ENCODE data around the gene CTSA.
"Not testable (repeated sequence)": the region's sequence is repeated elsewhere in the genome, so short reads cannot be mapped to it uniquely, and the experiment has no call there.

Gene CTSA

GRCh38 chr20:45897289-45897688 is 6.2 kb downstream of the CTSA start:
- DNase-seq: no peak

DNA sequence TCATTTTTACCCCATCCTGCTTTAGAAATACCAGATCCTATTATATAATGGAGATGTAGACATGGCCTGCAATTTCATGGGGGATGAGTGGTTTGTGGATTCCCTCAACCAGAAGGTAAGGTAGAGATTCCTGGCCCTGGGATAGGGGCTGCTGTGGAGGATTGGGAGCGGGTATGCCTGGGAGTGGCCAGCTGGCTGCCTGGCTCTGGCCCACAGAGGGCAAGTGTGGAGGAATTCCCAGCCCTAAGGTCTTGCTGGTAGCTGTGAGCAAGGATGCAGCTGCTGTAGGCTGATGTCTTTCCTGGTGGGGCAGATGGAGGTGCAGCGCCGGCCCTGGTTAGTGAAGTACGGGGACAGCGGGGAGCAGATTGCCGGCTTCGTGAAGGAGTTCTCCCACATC is 6.6 kb downstream of the CTSA start:
- no peak for DNase-seq

DNA sequence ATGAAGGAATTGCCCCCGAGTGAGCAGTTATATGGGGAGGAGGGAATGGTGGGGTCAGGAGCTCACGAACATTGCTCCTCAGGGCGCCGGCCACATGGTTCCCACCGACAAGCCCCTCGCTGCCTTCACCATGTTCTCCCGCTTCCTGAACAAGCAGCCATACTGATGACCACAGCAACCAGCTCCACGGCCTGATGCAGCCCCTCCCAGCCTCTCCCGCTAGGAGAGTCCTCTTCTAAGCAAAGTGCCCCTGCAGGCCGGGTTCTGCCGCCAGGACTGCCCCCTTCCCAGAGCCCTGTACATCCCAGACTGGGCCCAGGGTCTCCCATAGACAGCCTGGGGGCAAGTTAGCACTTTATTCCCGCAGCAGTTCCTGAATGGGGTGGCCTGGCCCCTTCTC is 7.2 kb downstream of the CTSA start:
- no peak for DNase-seq

DNA sequence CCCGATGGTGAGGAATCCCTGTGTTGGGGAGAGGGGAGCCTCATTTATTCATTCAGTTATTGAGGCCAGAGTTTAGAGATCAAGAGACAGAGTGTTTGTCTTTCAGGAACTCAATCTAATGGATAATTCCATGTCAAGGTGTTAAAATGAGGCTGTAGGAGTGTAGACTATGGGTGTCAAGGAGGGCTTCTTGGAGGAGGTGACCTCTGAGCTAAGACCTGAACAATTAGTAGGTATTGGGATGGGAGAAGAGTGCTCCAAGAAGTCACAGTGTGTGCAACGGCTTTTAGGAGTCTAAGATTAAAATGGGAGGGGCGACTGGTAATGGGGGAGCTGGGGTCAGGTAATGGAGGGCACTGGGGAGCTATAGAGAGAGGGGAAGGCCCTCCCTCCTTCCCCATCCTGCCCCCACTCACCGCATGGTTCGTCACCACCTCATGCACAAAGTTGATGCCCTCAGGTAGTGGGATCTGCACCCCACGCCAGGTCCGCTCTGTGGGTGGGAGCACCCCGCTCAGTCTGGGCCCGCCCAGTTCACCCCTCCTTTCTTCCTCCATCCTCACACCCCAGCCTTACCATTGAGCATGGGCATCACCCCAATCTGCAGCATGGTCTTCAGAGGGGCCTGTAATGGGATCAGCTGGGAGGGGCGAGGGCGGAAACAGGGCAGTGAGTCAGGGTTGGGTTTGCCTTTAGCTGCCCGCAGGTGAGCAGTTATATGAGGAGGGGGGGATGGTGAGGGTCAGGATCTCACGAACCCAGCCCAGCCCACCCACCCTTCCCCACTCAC is 8.1 kb downstream of the CTSA start:
- no peak for DNase-seq

DNA sequence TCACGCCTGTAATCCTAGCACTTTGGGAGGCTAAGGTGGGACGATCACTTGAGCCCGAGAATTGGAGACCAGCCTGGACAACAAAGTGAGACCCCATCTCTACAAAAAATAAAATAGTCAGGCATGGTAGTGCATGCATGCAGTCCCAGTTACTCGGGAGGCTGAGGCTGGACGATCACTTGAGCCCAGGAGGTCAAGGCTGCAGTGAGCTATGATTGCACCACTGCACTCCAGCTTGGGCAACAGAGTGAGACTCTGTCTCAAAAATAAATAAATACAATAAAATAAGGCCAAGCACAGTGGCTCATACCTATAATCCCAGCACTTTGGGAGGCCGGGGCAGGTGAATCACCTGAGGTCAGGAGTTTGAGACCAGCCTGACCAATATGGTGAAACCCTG is 10.2 kb downstream of the CTSA start:
- DNase-seq: not testable (repeated sequence)

DNA sequence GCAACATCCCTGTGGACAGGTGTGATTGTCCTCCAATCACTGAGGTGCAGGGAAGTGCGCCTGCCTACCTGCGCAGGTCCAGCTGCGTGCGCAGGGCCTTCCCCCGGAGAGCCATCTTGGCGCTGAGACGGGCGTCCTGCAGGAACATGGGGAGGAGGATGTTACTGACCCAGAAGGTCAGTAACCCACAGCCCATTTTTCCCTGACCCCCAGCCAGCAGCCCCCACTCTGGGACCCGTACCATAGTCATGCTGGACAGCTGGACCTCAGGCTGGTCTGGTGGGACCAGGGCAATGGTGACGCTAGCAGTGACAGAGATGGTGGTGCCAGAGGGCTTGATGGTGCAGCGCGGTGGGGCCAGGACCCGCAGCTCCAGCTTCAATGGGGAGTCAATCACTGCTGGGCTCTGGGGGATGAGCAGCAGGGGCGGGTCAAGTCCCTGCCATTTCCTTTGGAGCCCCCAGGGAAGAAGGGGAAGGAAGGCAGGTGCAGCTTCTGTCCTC is 11.1 kb downstream of the CTSA start:
- no peak for DNase-seq

- DNase-seq: no peak
Observed at GRCh38 chr20:45904583-45905504, 13.7 kb downstream of the CTSA start.

- no peak for DNase-seq
Observed at GRCh38 chr20:45905505-45906079, 14.5 kb downstream of the CTSA start.

DNA sequence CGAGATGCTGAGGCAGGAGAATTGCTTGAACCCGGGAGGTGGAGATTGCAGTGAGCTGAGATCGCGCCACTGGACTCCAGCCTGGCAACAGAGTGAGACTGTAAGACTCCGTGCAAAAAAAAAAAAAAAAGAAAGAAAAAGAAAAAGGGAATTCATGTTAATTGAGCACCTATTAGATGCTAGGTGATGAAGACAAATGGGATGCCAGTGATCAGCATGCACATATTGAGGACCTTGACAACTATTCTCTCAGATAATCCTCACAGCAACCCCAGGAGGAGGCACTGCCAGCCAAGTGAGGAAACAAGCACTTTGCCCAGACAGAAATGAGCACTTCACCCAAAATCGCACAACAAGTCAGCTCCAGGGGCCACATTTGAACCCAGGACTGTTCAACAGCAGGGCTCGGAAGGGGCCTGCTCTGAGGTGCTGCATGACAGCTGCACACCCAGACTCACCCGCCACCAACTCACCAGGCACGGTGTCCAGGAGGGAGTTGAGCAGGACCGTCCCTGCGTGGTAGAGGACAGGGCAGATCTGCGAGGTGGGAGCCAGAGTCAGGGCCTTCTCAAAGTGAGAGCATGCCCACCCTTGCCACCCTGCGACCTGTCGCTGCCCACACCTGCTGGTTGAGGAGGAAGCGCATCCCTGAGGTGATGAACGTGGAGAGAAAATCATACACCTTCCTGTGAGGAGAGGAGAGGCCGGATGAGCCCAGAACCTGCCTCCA is 16.2 kb downstream of the CTSA start:
- DNase-seq: no peak

- no peak for DNase-seq
Observed at GRCh38 chr20:45908084-45908483, 16.9 kb downstream of the CTSA start.

GRCh38 chr20:45909336-45909808 is 18.2 kb downstream of the CTSA start:
- DNase-seq: no peak

- DNase-seq: no peak
Observed at GRCh38 chr20:45909817-45910669, 18.9 kb downstream of the CTSA start.

GRCh38 chr20:45910670-45911485 is 19.7 kb downstream of the CTSA start:
- peak; percentile 87 to 90 for DNase-seq

DNA sequence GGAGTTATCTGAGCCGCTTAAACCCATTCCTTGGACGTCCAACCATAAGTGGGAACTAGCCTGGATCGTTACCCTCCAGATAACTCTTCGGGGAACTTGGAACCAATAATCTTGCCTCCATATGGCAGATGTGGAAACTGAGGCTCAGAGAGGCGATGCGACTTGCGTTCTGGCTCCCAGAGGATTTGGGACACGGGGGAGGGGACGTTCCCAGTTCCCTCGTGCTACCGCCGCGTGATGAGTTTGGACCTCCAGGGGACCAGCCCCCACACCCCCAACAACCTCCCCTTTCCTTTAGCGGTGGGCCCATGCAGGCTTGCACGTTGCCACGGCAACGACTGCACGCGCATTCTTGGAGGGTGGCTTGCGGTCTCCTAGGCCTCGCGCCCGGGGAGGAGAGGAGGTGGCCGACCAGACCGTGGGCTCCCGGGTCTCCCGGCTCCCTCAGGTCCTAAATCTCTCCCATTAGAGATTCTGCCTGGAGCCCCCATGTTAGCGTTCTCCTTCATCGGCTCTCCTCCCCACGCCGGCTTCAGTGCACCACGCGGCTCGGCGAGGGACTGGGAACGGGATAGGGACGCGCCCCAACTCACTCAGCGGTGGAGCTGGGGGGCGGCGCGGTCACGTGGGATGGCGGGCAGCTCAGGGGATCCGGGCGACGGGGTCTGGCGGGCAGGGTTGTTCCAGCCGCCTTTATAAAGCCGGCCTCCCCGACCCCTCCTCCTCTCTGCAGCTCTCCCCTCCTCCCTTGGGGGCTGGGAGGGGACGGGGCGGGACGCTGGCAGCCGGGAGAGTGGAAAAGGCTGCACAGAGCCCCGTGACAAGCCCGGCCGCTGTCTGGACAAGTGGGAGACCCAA is 20.6 kb downstream of the CTSA start, which contains the start of gene PLTP:
PLTP (minus strand) TSS at position 670 of the 858 bp plus-strand sequence. CDS start 703 bp downstream, outside the sequence.
- peak in 1 of 2 experiments; percentile 48 for DNase-seq

DNA sequence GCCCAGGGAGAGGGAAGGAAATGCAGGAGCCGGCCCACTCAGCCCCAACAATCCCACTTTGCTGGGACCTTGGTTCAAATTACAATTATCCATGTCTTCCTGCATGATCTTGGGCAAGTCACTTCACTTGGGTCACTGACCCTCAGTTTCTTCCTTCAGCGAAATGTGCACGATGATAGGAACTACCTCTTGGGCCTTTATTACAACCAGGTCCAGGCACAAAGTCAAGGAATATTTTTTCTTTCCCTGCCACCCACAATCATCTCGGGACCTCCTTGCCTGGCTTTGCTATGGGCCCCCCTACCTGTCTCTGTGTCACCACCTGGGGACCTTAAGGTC is 21.2 kb downstream of the CTSA start:
- DNase-seq: no peak

DNA sequence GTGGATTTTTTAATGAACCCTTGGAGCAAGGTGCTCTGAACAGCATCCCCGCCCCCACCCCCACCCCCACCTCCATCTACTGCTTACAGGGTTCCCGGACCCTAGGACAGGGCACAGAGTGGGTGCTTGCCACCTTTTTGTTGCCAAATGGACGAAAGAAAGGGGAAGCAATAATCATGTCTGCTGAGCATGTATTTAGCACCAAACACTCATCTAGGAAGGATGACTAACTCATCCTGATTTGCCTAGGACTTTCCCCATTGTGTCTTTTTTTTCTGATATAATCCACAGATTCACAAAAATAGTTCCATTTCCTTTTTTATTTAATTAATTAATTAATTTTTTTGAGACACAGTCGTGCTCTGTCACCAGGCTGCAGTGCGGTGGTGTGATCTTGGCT is 22.0 kb downstream of the CTSA start:
- no peak for DNase-seq

- no peak for DNase-seq
Observed at GRCh38 chr20:45917790-45918141, 26.6 kb downstream of the CTSA start.

DNA sequence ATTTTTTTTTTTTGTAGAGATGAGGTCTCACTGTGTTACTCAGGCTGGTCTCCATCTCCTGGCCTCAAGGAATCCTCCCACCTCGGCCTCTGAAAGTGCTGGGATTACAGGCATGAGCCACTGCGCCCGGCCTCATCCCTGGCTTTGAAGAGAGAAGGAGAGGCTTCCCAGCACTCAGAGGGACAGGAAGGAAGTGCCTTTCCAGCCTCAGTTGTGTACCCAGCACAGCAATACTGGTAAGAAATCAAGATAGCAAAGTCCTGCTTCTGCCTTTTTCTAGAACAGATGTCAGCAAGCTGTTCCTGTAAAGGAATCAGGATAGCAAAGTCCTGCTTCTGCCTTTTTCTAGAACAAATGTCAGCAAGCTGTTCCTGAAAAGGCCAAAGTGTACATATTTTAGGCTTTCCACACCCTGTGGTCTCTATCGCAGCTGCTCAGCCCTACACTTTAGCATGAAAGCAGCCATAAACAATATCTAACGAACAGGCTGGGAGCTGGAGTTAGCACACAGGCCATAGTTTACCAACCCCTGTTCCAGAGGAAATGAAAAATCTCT is 27.1 kb downstream of the CTSA start:
- no peak for DNase-seq

- no peak for DNase-seq
Observed at GRCh38 chr20:45918779-45919537, 27.8 kb downstream of the CTSA start.
